Measurements from ENCODE around the gene DOCK3. TPM values are rescaled to one million over a fixed set of nuclear protein-coding genes. Genes with fewer than 3 reads are reported as not detected.
"Not testable (repeated sequence)": the region's sequence is repeated elsewhere in the genome, so short reads cannot be mapped to it uniquely, and the experiment has no call there.

DOCK3 gene
- total RNA-seq, 1 donor = under 0.01 TPM

- peak overlapping the region; percentile 74 for H3K4me3 ChIP-seq (ENCODE audit: low read depth, low read length)
- DNase-seq (ENCODE audit: low read depth) = peak; percentile 17
- no peak for TF ChIP-seq CTCF (IDR thresholded peaks at IDR 0.05; ENCODE audit: insufficient read depth, low read depth, low read length)
These were observed 710.9 kb downstream of the DOCK3 start for GRCh38 chr3:51385621-51386091.

- TF ChIP-seq CTCF (IDR thresholded peaks at IDR 0.05; ENCODE audit: insufficient read depth, low read depth, low read length) = no peak
- H3K4me3 ChIP-seq (ENCODE audit: low read depth, low read length) = peak overlapping the region; percentile 74
- no peak for DNase-seq (ENCODE audit: low read depth)
These were observed 711.6 kb downstream of the DOCK3 start for GRCh38 chr3:51386159-51386851.

GRCh38 chr3:51386852-51387229 is 712.1 kb downstream of the DOCK3 start:
- H3K4me3 ChIP-seq (ENCODE audit: low read depth, low read length) = peak overlapping the region; percentile 74
- no peak for DNase-seq (ENCODE audit: low read depth)
- TF ChIP-seq CTCF (IDR thresholded peaks at IDR 0.05; ENCODE audit: insufficient read depth, low read depth, low read length) = no peak

- DNase-seq (ENCODE audit: low read depth) = peak; percentile 21
- H3K4me3 ChIP-seq (ENCODE audit: low read depth, low read length) = not testable (repeated sequence)
These were observed 712.6 kb downstream of the DOCK3 start for GRCh38 chr3:51387281-51387680.

- TF ChIP-seq CTCF (IDR thresholded peaks at IDR 0.05; ENCODE audit: insufficient read depth, low read depth, low read length) = peak; percentile 35
- DNase-seq (ENCODE audit: low read depth) = no peak
- H3K4me3 ChIP-seq (ENCODE audit: low read depth, low read length) = no peak overlapping the region
These were observed 713.7 kb downstream of the DOCK3 start for GRCh38 chr3:51388286-51389029.

GRCh38 chr3:51389423-51390183 is 714.9 kb downstream of the DOCK3 start:
- peak; percentile 82 for TF ChIP-seq CTCF (IDR thresholded peaks at IDR 0.05; ENCODE audit: insufficient read depth, low read depth, low read length)
- DNase-seq (ENCODE audit: low read depth) = peak; percentile 53

More at GRCh38 chr3:51389423-51390183, 714.9 kb downstream of the DOCK3 start:
- H3K4me3 ChIP-seq (ENCODE audit: low read depth, low read length) = no peak overlapping the region
